Endothelial cell of umbilical vein (primary cell): ENCODE data around the gene MFGE8. TPM values are rescaled to one million over a fixed set of nuclear protein-coding genes. Genes with fewer than 3 reads are reported as not detected.

Experiments
- BruUV-seq: library from RNA; stranded (reverse); fragments of 400-500 nt; replicated peaks from 2 replicates; lab custom pipeline; 2021; lab: Mats Ljungman, UMichigan
- CTCF ChIA-PET: fragments of 300-600, 350-600 bp; sonication (Branson Sonifier 250); formaldehyde crosslinking; loops from one replicate; lab custom pipeline; 2021; ENCODE audit warnings: antibody characterized with exemption, inconsistent platforms; lab: Charles Lee
- POLR2A ChIA-PET: fragments of 300-600, 350-600 bp; sonication (Branson Sonifier 250); formaldehyde crosslinking; loops from one replicate; lab custom pipeline; 2021; ENCODE audit warnings: antibody characterized with exemption, inconsistent platforms; lab: Charles Lee
- DNase-seq: peaks from one replicate; pipeline ENCODE4 v3.0.0-alpha.2; 2011; ENCODE audit warnings: low read depth, low spot score
- FAIRE-seq: peaks from 2 replicates; lab custom pipeline; 2011; peaks lifted over from hg19 to GRCh38; lab: Jason Lieb, UNC
- H2AFZ ChIP-seq: 2 replicates; pipeline ENCODE4 v1.6.0; 2012; ENCODE audit warnings: low read depth, low read length, control low read depth, inconsistent platforms
- H3K27ac ChIP-seq: 2 replicates; pipeline ENCODE4 v1.5.1; 2011; ENCODE audit warnings: low read depth, mild to moderate bottlenecking, control low read depth, low read length, moderate library complexity; ENCODE audit not compliant: insufficient read depth
- H3K27me3 ChIP-seq, 2 experiments: 2 replicates each; pipeline versions ENCODE4 v1.6.0 to v1.6.1; 2011; ENCODE audit warnings: low read length in 2 of 2, mixed read lengths in 1 of 2; ENCODE audit not compliant: control insufficient read depth in 2 of 2, insufficient read depth in 2 of 2
- H3K36me3 ChIP-seq, 2 experiments: 2 replicates in 1 of 2; 3 replicates in 1 of 2; pipeline ENCODE4 v1.5.1; 2011; ENCODE audit warnings: low read length in 2 of 2, mild to moderate bottlenecking in 1 of 2, moderate library complexity in 1 of 2; ENCODE audit not compliant: control insufficient read depth in 2 of 2, insufficient read depth in 2 of 2; ENCODE audit errors: extremely low read depth in 1 of 2
- H3K4me1 ChIP-seq: 3 replicates; pipeline ENCODE4 v1.5.1; 2011; ENCODE audit warnings: mild to moderate bottlenecking, low read length; ENCODE audit not compliant: control insufficient read depth, insufficient read depth; ENCODE audit errors: extremely low read depth
- H3K4me2 ChIP-seq: 2 replicates; pipeline ENCODE4 v1.6.1; 2011; ENCODE audit warnings: low read length, control low read depth, mixed read lengths; ENCODE audit not compliant: insufficient read depth
- H3K4me3 ChIP-seq, 3 experiments: fragments of 200-600 bp in 1 of 3; sonication (generic), shearing (Covaris generic) in 1 of 3; replicated peaks in 1 of 3; 2 replicates each; pipeline ENCODE4 v1.5.1; 2011 to 2016; ENCODE audit warnings: control low read depth in 3 of 3, low read length in 3 of 3, mild to moderate bottlenecking in 2 of 3, inconsistent platforms in 1 of 3, low read depth in 1 of 3, moderate library complexity in 1 of 3; ENCODE audit not compliant: insufficient read depth in 1 of 3
- H3K79me2 ChIP-seq: 2 replicates; pipeline ENCODE4 v1.6.0; 2012; ENCODE audit warnings: low read length, inconsistent platforms; ENCODE audit not compliant: control insufficient read depth, insufficient read depth
- H3K9ac ChIP-seq: replicated peaks from 2 replicates; pipeline ENCODE3; 2011; ENCODE audit warnings: low read length, control low read depth; ENCODE audit not compliant: insufficient read depth; ENCODE audit errors: extremely low read depth
- H3K9me1 ChIP-seq: replicated peaks from 3 replicates; pipeline ENCODE4 v1.6.0; 2011; ENCODE audit warnings: mild to moderate bottlenecking, low read length; ENCODE audit not compliant: control insufficient read depth, insufficient read depth; ENCODE audit errors: extremely low read depth
- H3K9me3 ChIP-seq: replicated peaks from 2 replicates; pipeline ENCODE4 v1.5.1; 2012; ENCODE audit warnings: low read length, inconsistent platforms; ENCODE audit not compliant: control insufficient read depth, insufficient read depth
- H4K20me1 ChIP-seq: replicated peaks from 2 replicates; pipeline ENCODE3; 2011; ENCODE audit warnings: mild to moderate bottlenecking, low read length; ENCODE audit not compliant: control insufficient read depth, insufficient read depth; ENCODE audit errors: extremely low read depth
- EZH2 ChIP-seq: IDR thresholded peaks from 2 replicates; pipeline ENCODE4 v1.6.1; 2012; ENCODE audit warnings: borderline replicate concordance, low read depth, mild to moderate bottlenecking, moderate library complexity, low read length, inconsistent platforms; ENCODE audit not compliant: severe bottlenecking
- FOS ChIP-seq: IDR thresholded peaks from 2 replicates; pipeline ENCODE4 v1.6.1; 2011; ENCODE audit warnings: mild to moderate bottlenecking, low read length, moderate library complexity, borderline replicate concordance; ENCODE audit not compliant: insufficient read depth
- GATA2 ChIP-seq: IDR thresholded peaks from 2 replicates; pipeline ENCODE4 v1.7.0; 2011; ENCODE audit warnings: low read depth, mild to moderate bottlenecking, moderate library complexity, mixed read lengths, low read length; ENCODE audit not compliant: insufficient read length, insufficient read depth
- JUN ChIP-seq: IDR thresholded peaks from 2 replicates; pipeline ENCODE4 v1.6.1; 2011; ENCODE audit warnings: borderline replicate concordance, low read depth; ENCODE audit not compliant: insufficient read length, insufficient read depth
- MYC ChIP-seq: IDR thresholded peaks from one replicate; pipeline ENCODE4 v1.6.1; 2011; ENCODE audit warnings: mild to moderate bottlenecking, low read depth, low read length
- POLR2A ChIP-seq: IDR thresholded peaks from 2 replicates; pipeline ENCODE4 v1.6.1; 2012; ENCODE audit warnings: low read depth, mild to moderate bottlenecking, control low read depth, low read length
- POLR2AphosphoS5 ChIP-seq: IDR thresholded peaks from 2 replicates; pipeline ENCODE4 v1.6.1; 2012; ENCODE audit warnings: low read depth, mild to moderate bottlenecking, control low read depth, low read length, moderate library complexity; ENCODE audit not compliant: insufficient read depth
- dilution Hi-C: fragments of 300-500 bp; cut with MboI; formaldehyde crosslinking; loops from one replicate; pipeline ENCODE4 v1.15.0; 2019; ENCODE audit warnings: low sequenced_read_pairs; ENCODE audit not compliant: extremely low pct_ligation_motif_present
- intact Hi-C: fragments of 100-400 bp; cut with micrococcal nuclease; formaldehyde crosslinking; loops from one replicate; pipeline ENCODE4 v1.10.0; 2022
- polyA plus RNA-seq, 4 experiments: library from polyadenylated mRNA; depleted of rRNA in 3 of 4; stranded (reverse) in 3 of 4; unstranded in 1 of 4; fragments of >200 nt; gene quantifications; 2 replicates each; pipeline versions ENCODE4 v1.2.1 to v1.2.3, GENCODE V29; 2011 to 2012; ENCODE audit warnings: missing spikeins in 1 of 4
- total RNA-seq: library from RNA; stranded (reverse); gene quantifications from 2 replicates; pipeline ENCODE4 v1.2.3, GENCODE V29; 2021
- TF ChIP-seq, protein P1 (sequence below): IDR thresholded peaks from 2 replicates; pipeline ENCODE4 v1.6.1; 2011; ENCODE audit not compliant: insufficient read depth, insufficient read length
- TF ChIP-seq, protein P2 (sequence below), 2 donors: IDR thresholded peaks; 1 replicate in 1 of 2; 2 replicates in 1 of 2; pipeline ENCODE4 v1.5.1; 2011; ENCODE audit warnings: low read length in 2 of 2, mild to moderate bottlenecking in 2 of 2, moderate library complexity in 2 of 2, control low read depth in 1 of 2, inconsistent platforms in 1 of 2, low read depth in 1 of 2; ENCODE audit not compliant: insufficient read depth in 1 of 2; ENCODE audit errors: extremely low read depth in 1 of 2

MFGE8 gene
- total and polyA plus RNA-seq, 2 donors (not counting 3 experiments of a cell fraction or from before 2014, with no cell fraction given) = 108 to 117 TPM

DNA sequence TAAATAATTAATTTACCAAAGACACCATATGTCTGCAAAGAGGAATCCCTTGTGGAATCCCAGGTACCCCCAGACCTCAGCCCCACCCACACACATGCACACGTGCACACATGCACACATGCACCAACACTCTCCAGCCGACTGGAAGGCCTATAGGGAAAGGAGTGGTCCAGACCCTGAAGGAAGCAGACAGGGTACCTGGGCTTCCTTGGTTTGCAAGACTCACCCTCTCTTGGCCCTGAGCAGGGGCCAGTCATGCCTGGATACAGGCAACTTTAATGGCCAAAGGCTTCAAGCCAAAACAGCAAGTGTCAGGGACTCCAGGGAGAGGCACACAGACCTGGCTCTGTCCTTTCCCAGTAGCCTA, 8.9 kb downstream of the MFGE8 start:
- Histone ChIP-seq H3K27ac (no peak overlapping the region), H3K4me3 (no peak overlapping the region), H2AFZ (no peak overlapping the region), H3K4me2 (no peak overlapping the region), H3K36me3 (no peaks in the 10 kb centered on the region), H3K4me1 (no peaks in the 10 kb centered on the region), H3K9ac (no peak overlapping the region), H4K20me1 (no peaks in the 10 kb centered on the region), H3K9me3 (no peaks in the 10 kb centered on the region), H3K79me2 (no peaks in the 10 kb centered on the region), H3K9me1 (no peaks in the 10 kb centered on the region), H3K27me3 (no peaks in the 10 kb centered on the region)
- TF ChIP-seq POLR2AphosphoS5 = no peak
- TF ChIP-seq, protein P1, sequence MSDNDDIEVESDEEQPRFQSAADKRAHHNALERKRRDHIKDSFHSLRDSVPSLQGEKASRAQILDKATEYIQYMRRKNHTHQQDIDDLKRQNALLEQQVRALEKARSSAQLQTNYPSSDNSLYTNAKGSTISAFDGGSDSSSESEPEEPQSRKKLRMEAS = no peak
- TF ChIP-seq, protein P2, sequence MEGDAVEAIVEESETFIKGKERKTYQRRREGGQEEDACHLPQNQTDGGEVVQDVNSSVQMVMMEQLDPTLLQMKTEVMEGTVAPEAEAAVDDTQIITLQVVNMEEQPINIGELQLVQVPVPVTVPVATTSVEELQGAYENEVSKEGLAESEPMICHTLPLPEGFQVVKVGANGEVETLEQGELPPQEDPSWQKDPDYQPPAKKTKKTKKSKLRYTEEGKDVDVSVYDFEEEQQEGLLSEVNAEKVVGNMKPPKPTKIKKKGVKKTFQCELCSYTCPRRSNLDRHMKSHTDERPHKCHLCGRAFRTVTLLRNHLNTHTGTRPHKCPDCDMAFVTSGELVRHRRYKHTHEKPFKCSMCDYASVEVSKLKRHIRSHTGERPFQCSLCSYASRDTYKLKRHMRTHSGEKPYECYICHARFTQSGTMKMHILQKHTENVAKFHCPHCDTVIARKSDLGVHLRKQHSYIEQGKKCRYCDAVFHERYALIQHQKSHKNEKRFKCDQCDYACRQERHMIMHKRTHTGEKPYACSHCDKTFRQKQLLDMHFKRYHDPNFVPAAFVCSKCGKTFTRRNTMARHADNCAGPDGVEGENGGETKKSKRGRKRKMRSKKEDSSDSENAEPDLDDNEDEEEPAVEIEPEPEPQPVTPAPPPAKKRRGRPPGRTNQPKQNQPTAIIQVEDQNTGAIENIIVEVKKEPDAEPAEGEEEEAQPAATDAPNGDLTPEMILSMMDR (IDR thresholded peaks at IDR 0.05; ENCODE audit: extremely low read depth in 1 of 2, insufficient read depth in 1 of 2, low read depth in 1 of 2, low read length in 2 of 2) = no peak
- TF ChIP-seq GATA2 = no peak
- no peak for TF ChIP-seq MYC
- TF ChIP-seq JUN = no peak
- TF ChIP-seq FOS = no peak
- no peak for TF ChIP-seq POLR2A
- TF ChIP-seq EZH2 = no peak
- POLR2A ChIA-PET = interaction anchor here (1.2 kb wide), 1 partner anchor 8 kb away, joined by 4 read pairs; no protein-coding TSS in a partner anchor
- DNase-seq = no peak
- no TSS peak for BruUV-seq
- intact Hi-C loops = loop anchor here (1.0 kb wide), 5 partner anchors 8 to 339 kb away; partner anchors contain the start of genes FANCI and HAPLN3
- dilution Hi-C loops = no loop called here
- CTCF ChIA-PET = interaction anchor here (0.7 to 4.7 kb wide), 53 partner anchors 9 to 430 kb away, joined by 3 to 82 read pairs (median 5); partner anchors contain the start of genes ABHD2, FANCI, HAPLN3 and ISG20
- FAIRE-seq = no peak
